Neural cell (in vitro differentiated cells): ENCODE data around the gene NELL2. TPM values are rescaled to one million over a fixed set of nuclear protein-coding genes. Genes with fewer than 3 reads are reported as not detected.

Experiments used
- H2AFZ ChIP-seq: fragments of 200-600, 300-800 bp; sonication (generic), shearing (Covaris generic); 2 replicates; pipeline ENCODE4 v1.6.0; 2014; ENCODE audit warnings: low read depth, mild to moderate bottlenecking, antibody characterized with exemption, low read length, moderate library complexity
- H3F3A ChIP-seq: fragments of 200-600 bp; shearing (Covaris generic); 2 replicates; pipeline ENCODE4 v1.6.1; 2016; ENCODE audit warnings: mild to moderate bottlenecking, moderate library complexity, mixed read lengths, antibody characterized with exemption, low read length; ENCODE audit not compliant: insufficient read depth, poor library complexity, severe bottlenecking
- H3K27ac ChIP-seq: fragments of 200-600, 300-800 bp; sonication (generic), shearing (Covaris generic); 2 replicates; pipeline ENCODE4 v1.5.1; 2014; ENCODE audit warnings: mild to moderate bottlenecking, low read length, moderate library complexity
- H3K27me3 ChIP-seq: fragments of 300-800, 200-600 bp; sonication (generic), shearing (Covaris generic); 2 replicates; pipeline ENCODE4 v1.6.0; 2014; ENCODE audit warnings: mild to moderate bottlenecking, low read depth, low read length, moderate library complexity; ENCODE audit not compliant: insufficient read depth
- H3K36me3 ChIP-seq: fragments of 300-800, 200-600 bp; sonication (generic), shearing (Covaris generic); 2 replicates; pipeline ENCODE4 v1.5.1; 2014; ENCODE audit warnings: mild to moderate bottlenecking, antibody characterized with exemption, low read length, moderate library complexity; ENCODE audit not compliant: insufficient read depth
- H3K4me2 ChIP-seq: fragments of 300-800, 200-600 bp; sonication (generic), shearing (Covaris generic); 2 replicates; pipeline ENCODE4 v1.6.0; 2014; ENCODE audit warnings: mild to moderate bottlenecking, low read length
- H3K4me3 ChIP-seq: fragments of 300-800, 200-600 bp; sonication (generic), shearing (Covaris generic); 2 replicates; pipeline ENCODE4 v1.5.1; 2014; ENCODE audit warnings: mild to moderate bottlenecking, low read length, moderate library complexity
- H3K79me2 ChIP-seq: fragments of 200-600 bp; shearing (Covaris generic); replicated peaks from 2 replicates; pipeline ENCODE4 v1.6.0; 2014; ENCODE audit warnings: mild to moderate bottlenecking, low read length, moderate library complexity; ENCODE audit not compliant: insufficient read depth
- H3K9ac ChIP-seq: fragments of 300-800, 200-600 bp; sonication (generic), shearing (Covaris generic); 2 replicates; pipeline ENCODE4 v1.6.1; 2016; ENCODE audit warnings: mild to moderate bottlenecking, low read length, mixed read lengths
- H3K9me2 ChIP-seq: fragments of 200-600 bp; shearing (Covaris generic); 2 replicates; pipeline ENCODE4 v1.6.1; 2016; ENCODE audit warnings: mild to moderate bottlenecking, low read length, mixed read lengths; ENCODE audit not compliant: insufficient read depth
- H3K9me3 ChIP-seq: fragments of 200-600, 300-800 bp; sonication (generic), shearing (Covaris generic); 2 replicates; pipeline ENCODE4 v1.6.1; 2016; ENCODE audit warnings: mild to moderate bottlenecking, mixed run types, low read length, moderate library complexity, mixed read lengths
- H4K20me1 ChIP-seq: fragments of 200-600 bp; shearing (Covaris generic); 2 replicates; pipeline ENCODE4 v1.6.1; 2016; ENCODE audit warnings: mild to moderate bottlenecking, mixed run types; ENCODE audit not compliant: insufficient read depth
- EP300 ChIP-seq: fragments of 450-650 bp; conservative IDR thresholded peaks from 2 replicates; pipeline ENCODE4 v1.6.1; 2014; ENCODE audit warnings: antibody characterized with exemption, mild to moderate bottlenecking, moderate library complexity; ENCODE audit not compliant: poor library complexity, severe bottlenecking
- EZH2 ChIP-seq: fragments of 200-600, 300-800 bp; shearing (Covaris generic), sonication (generic); IDR thresholded peaks from 2 replicates; pipeline ENCODE4 v1.6.1; 2014; ENCODE audit warnings: antibody characterized with exemption, low read length, borderline replicate concordance, mild to moderate bottlenecking; ENCODE audit not compliant: insufficient read depth, poor library complexity, severe bottlenecking
- MXI1 ChIP-seq: fragments of 450-650 bp; conservative IDR thresholded peaks from 2 replicates; pipeline ENCODE4 v1.6.1; 2014; ENCODE audit warnings: antibody characterized with exemption, mild to moderate bottlenecking; ENCODE audit not compliant: poor library complexity, severe bottlenecking
- POLR2AphosphoS5 ChIP-seq: IDR thresholded peaks from 2 replicates; pipeline ENCODE4 v1.6.1; 2012
- RAD21 ChIP-seq: fragments of 450-650 bp; conservative IDR thresholded peaks from 2 replicates; pipeline ENCODE4 v1.6.1; 2014; ENCODE audit warnings: antibody characterized with exemption, mild to moderate bottlenecking, moderate library complexity
- SMC3 ChIP-seq: fragments of 450-650 bp; conservative IDR thresholded peaks from 2 replicates; pipeline ENCODE4 v1.6.1; 2014; ENCODE audit warnings: antibody characterized with exemption, mild to moderate bottlenecking, moderate library complexity; ENCODE audit not compliant: poor library complexity
- TAF1 ChIP-seq: IDR thresholded peaks from 2 replicates; pipeline ENCODE4 v1.6.1; 2012; ENCODE audit warnings: low read depth
- polyA plus RNA-seq: library from polyadenylated mRNA; depleted of rRNA; stranded (reverse); fragments of >200 nt; gene quantifications from 2 replicates; pipeline ENCODE4 v1.2.3, GENCODE V29; 2014
- TF ChIP-seq, protein P1 (sequence below): fragments of 450-650 bp; IDR thresholded peaks from 2 replicates; pipeline ENCODE4 v1.5.1; 2014; ENCODE audit warnings: antibody characterized with exemption, mild to moderate bottlenecking, moderate library complexity; ENCODE audit not compliant: poor library complexity, severe bottlenecking
- TF ChIP-seq, protein P2 (sequence below): IDR thresholded peaks from 2 replicates; pipeline ENCODE4 v1.6.1; 2012; ENCODE audit warnings: borderline replicate concordance

NELL2 gene
- polyA plus RNA-seq, 1 donor from 2014 or later: 41.8 TPM

DNA sequence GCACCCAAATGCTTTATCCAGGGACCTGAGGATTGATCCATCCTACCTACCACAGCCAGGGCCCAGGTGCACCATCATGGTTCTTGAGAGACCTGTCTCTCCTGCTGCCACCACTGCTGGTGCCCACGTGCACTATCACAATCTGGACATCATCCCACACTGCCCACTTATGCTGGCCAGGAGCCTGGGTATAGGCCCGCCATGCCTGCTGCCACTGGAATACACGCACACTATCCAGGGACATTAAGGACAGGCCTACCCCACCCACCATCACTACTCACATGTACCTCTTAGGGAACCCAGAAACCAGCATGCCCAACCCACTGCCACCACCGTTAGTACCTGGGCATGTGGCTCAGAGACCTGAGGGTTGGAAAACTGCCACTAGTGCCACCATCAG, 207.7 kb downstream of the NELL2 start:
- no peak for TF ChIP-seq EP300
- TF ChIP-seq TAF1: no peak
- TF ChIP-seq RAD21: no peak
- TF ChIP-seq, protein P1, sequence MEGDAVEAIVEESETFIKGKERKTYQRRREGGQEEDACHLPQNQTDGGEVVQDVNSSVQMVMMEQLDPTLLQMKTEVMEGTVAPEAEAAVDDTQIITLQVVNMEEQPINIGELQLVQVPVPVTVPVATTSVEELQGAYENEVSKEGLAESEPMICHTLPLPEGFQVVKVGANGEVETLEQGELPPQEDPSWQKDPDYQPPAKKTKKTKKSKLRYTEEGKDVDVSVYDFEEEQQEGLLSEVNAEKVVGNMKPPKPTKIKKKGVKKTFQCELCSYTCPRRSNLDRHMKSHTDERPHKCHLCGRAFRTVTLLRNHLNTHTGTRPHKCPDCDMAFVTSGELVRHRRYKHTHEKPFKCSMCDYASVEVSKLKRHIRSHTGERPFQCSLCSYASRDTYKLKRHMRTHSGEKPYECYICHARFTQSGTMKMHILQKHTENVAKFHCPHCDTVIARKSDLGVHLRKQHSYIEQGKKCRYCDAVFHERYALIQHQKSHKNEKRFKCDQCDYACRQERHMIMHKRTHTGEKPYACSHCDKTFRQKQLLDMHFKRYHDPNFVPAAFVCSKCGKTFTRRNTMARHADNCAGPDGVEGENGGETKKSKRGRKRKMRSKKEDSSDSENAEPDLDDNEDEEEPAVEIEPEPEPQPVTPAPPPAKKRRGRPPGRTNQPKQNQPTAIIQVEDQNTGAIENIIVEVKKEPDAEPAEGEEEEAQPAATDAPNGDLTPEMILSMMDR: no peak
- TF ChIP-seq POLR2AphosphoS5: no peak
- TF ChIP-seq EZH2: no peak
- TF ChIP-seq, protein P2, sequence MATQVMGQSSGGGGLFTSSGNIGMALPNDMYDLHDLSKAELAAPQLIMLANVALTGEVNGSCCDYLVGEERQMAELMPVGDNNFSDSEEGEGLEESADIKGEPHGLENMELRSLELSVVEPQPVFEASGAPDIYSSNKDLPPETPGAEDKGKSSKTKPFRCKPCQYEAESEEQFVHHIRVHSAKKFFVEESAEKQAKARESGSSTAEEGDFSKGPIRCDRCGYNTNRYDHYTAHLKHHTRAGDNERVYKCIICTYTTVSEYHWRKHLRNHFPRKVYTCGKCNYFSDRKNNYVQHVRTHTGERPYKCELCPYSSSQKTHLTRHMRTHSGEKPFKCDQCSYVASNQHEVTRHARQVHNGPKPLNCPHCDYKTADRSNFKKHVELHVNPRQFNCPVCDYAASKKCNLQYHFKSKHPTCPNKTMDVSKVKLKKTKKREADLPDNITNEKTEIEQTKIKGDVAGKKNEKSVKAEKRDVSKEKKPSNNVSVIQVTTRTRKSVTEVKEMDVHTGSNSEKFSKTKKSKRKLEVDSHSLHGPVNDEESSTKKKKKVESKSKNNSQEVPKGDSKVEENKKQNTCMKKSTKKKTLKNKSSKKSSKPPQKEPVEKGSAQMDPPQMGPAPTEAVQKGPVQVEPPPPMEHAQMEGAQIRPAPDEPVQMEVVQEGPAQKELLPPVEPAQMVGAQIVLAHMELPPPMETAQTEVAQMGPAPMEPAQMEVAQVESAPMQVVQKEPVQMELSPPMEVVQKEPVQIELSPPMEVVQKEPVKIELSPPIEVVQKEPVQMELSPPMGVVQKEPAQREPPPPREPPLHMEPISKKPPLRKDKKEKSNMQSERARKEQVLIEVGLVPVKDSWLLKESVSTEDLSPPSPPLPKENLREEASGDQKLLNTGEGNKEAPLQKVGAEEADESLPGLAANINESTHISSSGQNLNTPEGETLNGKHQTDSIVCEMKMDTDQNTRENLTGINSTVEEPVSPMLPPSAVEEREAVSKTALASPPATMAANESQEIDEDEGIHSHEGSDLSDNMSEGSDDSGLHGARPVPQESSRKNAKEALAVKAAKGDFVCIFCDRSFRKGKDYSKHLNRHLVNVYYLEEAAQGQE: no peak
- TF ChIP-seq MXI1: no peak
- no peak for TF ChIP-seq SMC3
- Histone ChIP-seq H3K27ac (no peak overlapping the region), H3K79me2 (no peaks in the 10 kb centered on the region), H3F3A (no peaks in the 10 kb centered on the region), H3K9me2 (no peaks in the 10 kb centered on the region), H3K4me2 (no peak overlapping the region), H2AFZ (no peak overlapping the region), H4K20me1 (no peaks in the 10 kb centered on the region), H3K36me3 (no peaks in the 10 kb centered on the region), H3K9ac (no peak overlapping the region), H3K4me3 (no peak overlapping the region), H3K27me3 (no peaks in the 10 kb centered on the region), H3K9me3 (peaks cover 5% of the 10 kb centered on the region)

DNA sequence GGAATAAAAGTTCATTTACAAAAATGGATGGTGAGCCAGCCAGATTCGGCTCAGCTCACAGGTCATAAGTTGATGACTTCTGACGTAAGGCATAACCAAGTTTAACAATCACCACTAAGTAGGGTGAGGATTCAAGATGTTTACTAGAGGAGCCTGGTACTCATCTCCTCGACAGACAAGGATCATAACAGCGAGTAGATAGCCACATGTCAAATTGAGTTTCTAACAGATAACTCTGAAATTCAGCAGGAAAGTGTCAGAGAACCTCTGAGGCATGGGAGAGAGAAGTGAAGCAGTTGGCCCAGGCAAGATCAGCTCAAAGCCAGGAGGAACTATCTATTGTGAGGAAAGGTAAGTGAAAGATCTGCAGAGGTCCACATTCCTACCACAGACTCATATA, 208.7 kb downstream of the NELL2 start:
- peaks cover 5% of the 10 kb centered on the region for H3K9me3 ChIP-seq

More for the DNA sequence above, 208.7 kb downstream of the NELL2 start:
- Histone ChIP-seq H3K36me3 (no peaks in the 10 kb centered on the region), H3K4me2 (no peak overlapping the region), H3K4me3 (no peak overlapping the region), H4K20me1 (no peaks in the 10 kb centered on the region), H3K9me2 (no peaks in the 10 kb centered on the region), H3K79me2 (no peaks in the 10 kb centered on the region), H3K9ac (no peak overlapping the region), H3F3A (no peaks in the 10 kb centered on the region), H3K27ac (no peak overlapping the region), H3K27me3 (no peaks in the 10 kb centered on the region), H2AFZ (no peak overlapping the region)
- TF ChIP-seq POLR2AphosphoS5 (no peak), MXI1 (no peak), SMC3 (no peak), EP300 (no peak), TAF1 (no peak), RAD21 (no peak)
- TF ChIP-seq, protein P1: no peak
